ENCODE results near the gene PDE7B. TPM values are rescaled to one million over a fixed set of nuclear protein-coding genes. Genes with fewer than 3 reads are reported as not detected.

PDE7B gene
- total and polyA plus RNA-seq, 8 donors, result 0.29 to 73.2 (median 5.0) TPM

GRCh38 chr6:136144251-136145023 is 292.9 kb downstream of the PDE7B start:
- no peak for TF ChIP-seq POLR2AphosphoS5 (IDR thresholded peaks at IDR 0.05)
- no peak for TF ChIP-seq EP300 (IDR thresholded peaks at IDR 0.05)
- TF ChIP-seq POLR2A (IDR thresholded peaks at IDR 0.05), result no peak
- TF ChIP-seq CTCF (IDR thresholded peaks at IDR 0.05), result no peak
- no peaks in the 10 kb centered on the region for H3K9me3 ChIP-seq
- intact Hi-C loops (cut with DNase I; ENCODE audit: low total_unique reads), result no loop called here

GRCh38 chr6:136146130-136146529 is 294.6 kb downstream of the PDE7B start:
- DNase-seq, result no peak
- WGBS, 5 donors, result 71 to 83% (median 72%) methylated on average over 2 of the region's 2 CpGs
- intact Hi-C loops (cut with DNase I; ENCODE audit: low total_unique reads), result no loop called here
- H3K36me3 ChIP-seq, result no peaks in the 10 kb centered on the region
- no peak for TF ChIP-seq POLR2A (IDR thresholded peaks at IDR 0.05)
- TF ChIP-seq POLR2AphosphoS5 (IDR thresholded peaks at IDR 0.05), result no peak
- no peak for TF ChIP-seq EP300 (IDR thresholded peaks at IDR 0.05)
- no peak for TF ChIP-seq CTCF (IDR thresholded peaks at IDR 0.05)
- H3K4me3 ChIP-seq, result no peak overlapping the region
- peaks cover 0 to 25% (median 6%) of the 10 kb centered on the region in 4 donors for H3K4me1 ChIP-seq
- no peaks in the 10 kb centered on the region for H3K9me3 ChIP-seq
- H3K27ac ChIP-seq, result no peak overlapping the region
- no peaks in the 10 kb centered on the region for H3K27me3 ChIP-seq

More at GRCh38 chr6:136144251-136145023, 292.9 kb downstream of the PDE7B start:
- Histone ChIP-seq H3K36me3 (no peaks in the 10 kb centered on the region), H3K27me3 (no peaks in the 10 kb centered on the region), H3K27ac (no peak overlapping the region), H3K4me3 (no peak overlapping the region), H3K4me1 (peaks cover 0 to 25% (median 6%) of the 10 kb centered on the region in 4 donors)
- no peak for DNase-seq

GRCh38 chr6:136147342-136147741 is 295.8 kb downstream of the PDE7B start:
- DNase-seq, result no peak
- TF ChIP-seq CTCF (IDR thresholded peaks at IDR 0.05) (no peak), POLR2A (IDR thresholded peaks at IDR 0.05) (no peak), EP300 (IDR thresholded peaks at IDR 0.05) (no peak), POLR2AphosphoS5 (IDR thresholded peaks at IDR 0.05) (no peak)
- no peaks in the 10 kb centered on the region for H3K27me3 ChIP-seq
- H3K4me3 ChIP-seq, result no peak overlapping the region
- H3K4me1 ChIP-seq, result peaks cover 0 to 25% (median 6%) of the 10 kb centered on the region in 4 donors
- WGBS, 5 donors, result 86 to 92% (median 90%) methylated on average over 2 of the region's 2 CpGs
- intact Hi-C loops (cut with DNase I; ENCODE audit: low total_unique reads), result no loop called here
- no peak overlapping the region for H3K27ac ChIP-seq
- H3K9me3 ChIP-seq, result no peaks in the 10 kb centered on the region
- no peaks in the 10 kb centered on the region for H3K36me3 ChIP-seq

GRCh38 chr6:136148051-136148450 is 296.6 kb downstream of the PDE7B start:
- 88 to 95% (median 90%) methylated on average over 1 of the region's 1 CpG for WGBS, 5 donors
- Histone ChIP-seq H3K27me3 (no peaks in the 10 kb centered on the region), H3K9me3 (no peaks in the 10 kb centered on the region), H3K36me3 (no peaks in the 10 kb centered on the region), H3K27ac (no peak overlapping the region), H3K4me1 (peaks cover 0 to 25% (median 6%) of the 10 kb centered on the region in 4 donors), H3K4me3 (no peak overlapping the region)
- TF ChIP-seq CTCF (IDR thresholded peaks at IDR 0.05) (no peak), EP300 (IDR thresholded peaks at IDR 0.05) (no peak), POLR2A (IDR thresholded peaks at IDR 0.05) (no peak), POLR2AphosphoS5 (IDR thresholded peaks at IDR 0.05) (no peak)
- no peak for DNase-seq
- intact Hi-C loops (cut with DNase I; ENCODE audit: low total_unique reads), result no loop called here
